ENCODE measurements around the gene QPRT.

DNA sequence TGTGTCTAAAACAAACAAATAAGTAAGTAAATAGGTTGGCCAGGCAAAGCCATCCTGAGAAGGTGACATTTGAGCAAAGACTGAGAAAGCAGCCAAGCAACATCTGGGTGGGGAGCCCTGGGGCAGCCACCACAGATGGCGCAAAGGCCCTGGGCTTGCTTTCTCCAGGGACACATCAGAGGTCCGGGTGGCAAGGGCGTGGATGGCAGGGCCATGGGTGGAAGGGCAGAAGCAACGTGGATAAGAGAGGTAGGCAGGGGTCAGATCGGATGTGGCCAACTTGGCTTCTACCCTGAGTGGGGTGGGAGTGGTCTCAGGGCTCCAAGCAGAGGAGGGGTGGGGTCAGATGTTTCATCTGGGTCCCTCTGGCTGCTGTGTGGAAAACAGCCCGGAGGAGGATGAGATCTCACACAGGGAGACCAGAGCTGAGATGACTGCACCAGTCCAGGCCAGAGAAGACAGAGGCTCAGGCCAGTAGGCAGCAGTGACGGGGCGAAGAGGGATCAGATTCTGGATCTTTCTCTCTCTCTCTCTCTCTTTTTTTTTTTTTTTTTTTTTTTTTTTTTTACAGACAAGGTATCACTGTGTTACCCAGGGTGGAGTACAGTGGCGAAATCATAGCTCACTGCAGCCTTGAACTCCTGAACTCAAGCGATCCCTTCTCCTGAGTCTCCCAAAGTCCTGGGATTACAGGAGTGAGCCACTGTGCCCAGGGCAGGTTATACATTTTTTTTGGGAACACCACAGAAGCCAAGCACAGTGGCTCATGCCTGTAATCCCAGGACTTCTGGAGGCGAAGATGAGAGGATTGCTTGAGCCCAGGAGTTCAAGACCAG, 22.1 kb upstream of the QPRT start:
- TF ChIP-seq, protein P1, sequence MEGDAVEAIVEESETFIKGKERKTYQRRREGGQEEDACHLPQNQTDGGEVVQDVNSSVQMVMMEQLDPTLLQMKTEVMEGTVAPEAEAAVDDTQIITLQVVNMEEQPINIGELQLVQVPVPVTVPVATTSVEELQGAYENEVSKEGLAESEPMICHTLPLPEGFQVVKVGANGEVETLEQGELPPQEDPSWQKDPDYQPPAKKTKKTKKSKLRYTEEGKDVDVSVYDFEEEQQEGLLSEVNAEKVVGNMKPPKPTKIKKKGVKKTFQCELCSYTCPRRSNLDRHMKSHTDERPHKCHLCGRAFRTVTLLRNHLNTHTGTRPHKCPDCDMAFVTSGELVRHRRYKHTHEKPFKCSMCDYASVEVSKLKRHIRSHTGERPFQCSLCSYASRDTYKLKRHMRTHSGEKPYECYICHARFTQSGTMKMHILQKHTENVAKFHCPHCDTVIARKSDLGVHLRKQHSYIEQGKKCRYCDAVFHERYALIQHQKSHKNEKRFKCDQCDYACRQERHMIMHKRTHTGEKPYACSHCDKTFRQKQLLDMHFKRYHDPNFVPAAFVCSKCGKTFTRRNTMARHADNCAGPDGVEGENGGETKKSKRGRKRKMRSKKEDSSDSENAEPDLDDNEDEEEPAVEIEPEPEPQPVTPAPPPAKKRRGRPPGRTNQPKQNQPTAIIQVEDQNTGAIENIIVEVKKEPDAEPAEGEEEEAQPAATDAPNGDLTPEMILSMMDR (IDR thresholded peaks at IDR 0.05) = no peak
- TF ChIP-seq EP300 (IDR thresholded peaks at IDR 0.05; ENCODE audit: low read depth) = no peak
- TF ChIP-seq POLR2AphosphoS5 (IDR thresholded peaks at IDR 0.05) = no peak
- TF ChIP-seq POLR2A (IDR thresholded peaks at IDR 0.05) = no peak

Measured in transverse colon (tissue), 4 donors.